MCF 10A (cell line): ENCODE results near the gene NFIA. TPM values are rescaled to one million over a fixed set of nuclear protein-coding genes. Genes with fewer than 3 reads are reported as not detected.

Source experiments
- BruUV-seq: library from RNA; stranded (reverse); fragments of 400-500 nt; replicated peaks from 2 replicates; lab custom pipeline; 2021; lab: Mats Ljungman, UMichigan
- CTCF ChIA-PET: fragments of 300-600 bp; sonication (Branson Sonifier 250); formaldehyde crosslinking; extraction: SDS; loops from one replicate; lab custom pipeline; 2021; ENCODE audit warnings: antibody characterized with exemption, inconsistent platforms; lab: Yijun Ruan, JAX
- POLR2A ChIA-PET: fragments of 300-600, 350-650 bp; sonication (Branson Sonifier 250); formaldehyde crosslinking; extraction: SDS; loops from one replicate; lab custom pipeline; 2020; ENCODE audit warnings: antibody characterized with exemption, inconsistent platforms; lab: Yijun Ruan, JAX
- DNase-seq: peaks from one replicate; pipeline ENCODE4 v3.0.0-alpha.2; 2018; ENCODE audit not compliant: unreplicated experiment
- H3K27ac Mint-ChIP-seq: one replicate; pipeline ENCODE4 v1.8.0; 2022; ENCODE audit warnings: mild to moderate bottlenecking, low read depth, mixed read lengths; ENCODE audit not compliant: unreplicated experiment
- H3K27me3 Mint-ChIP-seq: one replicate; pipeline ENCODE4 v1.8.0; 2022; ENCODE audit warnings: mixed read lengths; ENCODE audit not compliant: insufficient read depth, unreplicated experiment
- H3K36me3 Mint-ChIP-seq: one replicate; pipeline ENCODE4 v1.8.0; 2022; ENCODE audit warnings: mild to moderate bottlenecking, moderate library complexity, mixed read lengths; ENCODE audit not compliant: insufficient read depth, unreplicated experiment
- H3K4me1 Mint-ChIP-seq: one replicate; pipeline ENCODE4 v1.8.0; 2022; ENCODE audit warnings: mixed read lengths; ENCODE audit not compliant: insufficient read depth, unreplicated experiment
- H3K4me3 Mint-ChIP-seq: one replicate; pipeline ENCODE4 v1.8.0; 2022; ENCODE audit warnings: mild to moderate bottlenecking, moderate library complexity, mixed read lengths; ENCODE audit not compliant: unreplicated experiment
- H3K9me3 Mint-ChIP-seq: one replicate; pipeline ENCODE4 v1.8.0; 2022; ENCODE audit warnings: mixed read lengths; ENCODE audit not compliant: unreplicated experiment
- CTCF ChIP-seq: fragments of 200-600 bp; IDR thresholded peaks from one replicate; pipeline ENCODE4 v1.8.0; 2022; ENCODE audit warnings: antibody characterized with exemption, mild to moderate bottlenecking; ENCODE audit not compliant: unreplicated experiment
- intact Hi-C: fragments of 100-400 bp; cut with micrococcal nuclease; formaldehyde crosslinking; loops from 2 replicates; pipeline ENCODE4 v1.14.1; 2022
- total RNA-seq: library from RNA; stranded (reverse); gene quantifications from 2 replicates; pipeline ENCODE4 v1.2.3, GENCODE V29; 2022

NFIA gene
- total RNA-seq, 1 experiment from 2014 or later, result 54.8 TPM

GRCh38 chr1:61053712-61054600, 28.4 kb upstream of the NFIA start:
- H3K27ac Mint-ChIP-seq, result no peak overlapping the region
- BruUV-seq, result no TSS peak
- POLR2A ChIA-PET, result interaction anchor here (1.5 to 15.8 kb wide), 2 partner anchors 25 to 90 kb away, joined by 3 to 369 read pairs; partner anchors contain the start of gene NFIA
- no peaks in the 10 kb centered on the region for H3K36me3 Mint-ChIP-seq
- H3K4me3 Mint-ChIP-seq, result no peak overlapping the region
- intact Hi-C loops, result loop anchor here (10.0 kb wide), 1 partner anchor 801 kb away; no protein-coding TSS in a partner anchor
- CTCF ChIA-PET, result no interaction called here
- no peaks in the 10 kb centered on the region for H3K9me3 Mint-ChIP-seq
- DNase-seq, result no peak
- H3K27me3 Mint-ChIP-seq, result no peaks in the 10 kb centered on the region
- peaks cover 20% of the 10 kb centered on the region for H3K4me1 Mint-ChIP-seq
- no peak for TF ChIP-seq CTCF

- CTCF ChIA-PET, result interaction anchor here (1.4 to 2.0 kb wide), 2 partner anchors 284 to 288 kb away, joined by 3 to 8 read pairs; no protein-coding TSS in a partner anchor
- Mint-ChIP-seq H3K4me1 (peaks cover 20% of the 10 kb centered on the region), H3K4me3 (no peak overlapping the region), H3K9me3 (no peaks in the 10 kb centered on the region), H3K27me3 (no peaks in the 10 kb centered on the region), H3K36me3 (no peaks in the 10 kb centered on the region), H3K27ac (no peak overlapping the region)
- intact Hi-C loops, result loop anchor here (10.0 kb wide), 1 partner anchor 800 kb away; no protein-coding TSS in a partner anchor
- no peak for TF ChIP-seq CTCF
- POLR2A ChIA-PET, result interaction anchor here (1.0 to 15.8 kb wide), 3 partner anchors 25 to 89 kb away, joined by 3 to 369 read pairs (median 5); partner anchors contain the start of gene NFIA
- BruUV-seq, result no TSS peak
- no peak for DNase-seq
These were observed 27.8 kb upstream of the NFIA start for GRCh38 chr1:61054601-61054993.

GRCh38 chr1:61055110-61055614, 27.2 kb upstream of the NFIA start:
- no peaks in the 10 kb centered on the region for H3K36me3 Mint-ChIP-seq
- intact Hi-C loops, result loop anchor here (5.0 to 10.0 kb wide), 2 partner anchors 87 to 800 kb away; no protein-coding TSS in a partner anchor
- H3K27me3 Mint-ChIP-seq, result no peaks in the 10 kb centered on the region
- no peak for TF ChIP-seq CTCF
- no TSS peak for BruUV-seq
- H3K9me3 Mint-ChIP-seq, result no peaks in the 10 kb centered on the region
- H3K4me1 Mint-ChIP-seq, result peaks cover 20% of the 10 kb centered on the region
- POLR2A ChIA-PET, result interaction anchor here (0.6 to 15.8 kb wide), 10 partner anchors 24 to 276 kb away, joined by 3 to 369 read pairs (median 4); partner anchors contain the start of gene NFIA
- peak; percentile 74 for DNase-seq
- CTCF ChIA-PET, result interaction anchor here (0.5 to 2.0 kb wide), 9 partner anchors 12 to 287 kb away, joined by 3 to 11 read pairs (median 3); partner anchors contain the start of gene NFIA
- no peak overlapping the region for H3K27ac Mint-ChIP-seq
- no peak overlapping the region for H3K4me3 Mint-ChIP-seq
